NCI-H526 treated with DMSO at 0.1 percent for 48 hours (cell line): ENCODE results near the gene RGPD8.
"Not testable (repeated sequence)": the region's sequence is repeated elsewhere in the genome, so short reads cannot be mapped to it uniquely, and the experiment has no call there.

Experiments
- DNase-seq: peaks from one replicate; lab custom pipeline; 2025; lab: John Stamatoyannopoulos, UW

The RGPD8 gene

GRCh38 chr2:112435716-112436431, 2.4 kb upstream of the RGPD8 start:
- not testable (repeated sequence) for DNase-seq

DNA sequence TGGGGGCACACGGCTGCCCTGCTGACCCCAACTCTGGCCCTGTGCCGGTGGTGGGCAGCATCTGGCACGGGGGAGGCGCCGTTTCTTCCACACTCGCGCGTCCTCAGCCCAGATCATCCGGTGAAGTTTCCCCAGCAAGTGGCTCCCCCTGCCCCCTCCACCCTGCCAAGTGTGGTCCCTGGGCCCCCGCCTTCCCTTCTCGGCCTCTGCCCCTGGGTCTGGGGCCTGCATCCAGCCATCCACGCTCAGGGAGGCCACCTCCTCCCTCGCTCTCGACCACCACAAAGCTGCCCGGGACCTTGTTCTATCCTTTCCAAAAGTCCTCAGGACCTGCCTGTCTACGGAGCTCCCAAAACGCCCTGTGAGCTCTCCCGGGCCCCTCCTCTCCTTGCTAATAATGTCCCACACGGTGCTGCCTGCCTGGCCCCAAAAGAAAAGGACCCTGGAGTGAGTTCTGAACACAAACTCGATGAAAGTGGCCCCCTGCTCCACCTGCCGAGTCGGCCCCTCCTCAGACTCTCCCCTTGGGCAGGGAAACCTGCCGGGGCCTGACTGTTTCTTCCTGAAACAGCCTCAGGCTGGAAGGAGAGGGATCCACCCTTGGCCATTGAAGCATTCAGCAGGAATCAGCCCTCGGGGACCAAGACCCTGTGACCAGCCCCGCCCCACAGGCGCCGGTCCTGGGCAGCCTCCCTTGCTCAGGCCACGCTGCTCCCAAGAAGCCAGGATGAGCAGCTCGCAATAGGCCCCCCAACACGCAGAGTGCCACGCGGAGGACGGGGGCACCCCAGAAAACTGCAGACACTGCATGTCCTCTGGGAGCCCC, 1.7 kb upstream of the RGPD8 start:
- not testable (repeated sequence) for DNase-seq

GRCh38 chr2:112433932-112434730, 686 bp upstream of the RGPD8 start:
- no peak for DNase-seq

DNA sequence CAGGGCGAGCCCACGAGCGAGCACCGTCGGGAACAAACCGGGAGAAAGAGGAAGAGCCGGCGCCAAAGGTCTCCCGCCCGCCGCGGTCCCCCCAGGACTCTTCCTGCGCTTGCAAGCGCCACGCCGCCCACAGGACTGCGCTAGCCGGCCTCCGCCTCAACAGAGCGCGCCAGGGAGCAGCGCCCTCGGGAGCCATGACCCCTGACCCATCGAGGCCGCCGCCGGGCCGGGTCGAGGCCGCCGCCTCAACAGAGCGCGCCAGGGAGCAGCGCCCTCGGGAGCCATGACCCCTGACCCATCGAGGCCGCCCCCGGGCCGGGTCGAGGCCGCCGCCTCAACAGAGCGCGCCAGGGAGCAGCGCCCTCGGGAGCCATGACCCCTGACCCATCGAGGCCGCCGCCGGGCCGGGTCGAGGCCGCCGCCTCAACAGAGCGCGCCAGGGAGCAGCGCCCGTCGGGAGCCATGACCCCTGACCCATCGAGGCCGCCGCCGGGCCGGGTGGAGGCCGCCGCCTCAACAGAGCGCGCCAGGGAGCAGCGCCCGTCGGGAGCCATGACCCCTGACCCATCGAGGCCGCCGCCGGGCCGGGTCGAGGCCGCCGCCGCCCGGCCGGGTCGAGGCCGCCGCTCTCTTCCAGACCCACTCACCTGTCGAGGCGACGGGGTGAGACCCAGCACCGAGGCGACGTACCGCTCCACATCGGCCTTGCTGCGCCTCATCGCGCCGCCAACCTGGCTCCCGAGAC, 538 bp downstream of the RGPD8 start:
- DNase-seq = not testable (repeated sequence)

DNA sequence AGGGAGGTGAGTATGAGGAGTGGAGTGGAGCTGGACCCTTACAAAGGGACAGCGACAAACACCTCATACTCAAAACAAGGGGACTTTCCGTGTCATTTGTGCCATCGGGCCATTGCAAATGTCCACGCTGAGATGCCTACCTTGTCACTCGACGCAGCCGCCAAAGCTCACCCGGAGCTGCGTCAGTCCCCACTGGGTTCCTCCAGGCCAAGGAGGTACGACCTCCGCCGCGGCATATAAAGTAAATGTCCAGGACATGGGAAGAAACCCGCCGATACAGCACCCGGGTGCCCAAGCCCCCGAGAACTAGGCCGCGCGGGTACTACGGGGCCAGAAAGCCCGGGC, 1.1 kb downstream of the RGPD8 start:
- DNase-seq = not testable (repeated sequence)

DNA sequence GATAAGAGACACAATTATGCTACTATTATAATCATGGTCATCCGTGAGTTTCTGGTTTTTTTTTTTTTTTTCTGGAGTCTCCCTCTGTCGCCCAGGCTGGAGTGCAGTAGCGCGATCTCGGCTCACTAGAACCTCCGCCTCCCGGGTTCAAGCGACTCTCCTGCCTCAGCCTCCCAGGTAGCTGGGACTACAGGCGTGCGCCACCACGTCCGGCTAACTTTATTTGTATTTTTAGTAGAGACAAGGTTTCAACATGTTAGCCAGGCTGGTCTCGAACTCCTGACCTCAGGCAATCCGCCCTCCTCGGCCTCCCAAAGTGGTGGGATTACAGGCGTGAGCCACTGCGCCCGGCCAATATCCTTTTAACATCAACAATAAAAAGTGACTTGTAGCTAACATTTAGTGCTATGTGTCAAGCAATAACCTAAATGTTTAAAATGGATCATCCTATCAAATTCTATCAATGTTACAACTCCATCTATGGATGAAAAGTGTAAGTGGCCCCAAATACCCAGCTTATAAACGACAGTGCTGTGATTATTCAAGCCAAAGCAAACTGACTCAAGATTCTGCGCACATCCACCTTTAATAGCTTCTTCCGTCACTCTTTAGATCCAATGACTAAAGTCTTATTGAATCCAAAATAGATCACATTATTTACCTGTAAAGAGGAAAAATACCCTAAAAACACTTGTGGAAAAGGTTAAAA, 1.7 kb downstream of the RGPD8 start:
- not testable (repeated sequence) for DNase-seq

DNA sequence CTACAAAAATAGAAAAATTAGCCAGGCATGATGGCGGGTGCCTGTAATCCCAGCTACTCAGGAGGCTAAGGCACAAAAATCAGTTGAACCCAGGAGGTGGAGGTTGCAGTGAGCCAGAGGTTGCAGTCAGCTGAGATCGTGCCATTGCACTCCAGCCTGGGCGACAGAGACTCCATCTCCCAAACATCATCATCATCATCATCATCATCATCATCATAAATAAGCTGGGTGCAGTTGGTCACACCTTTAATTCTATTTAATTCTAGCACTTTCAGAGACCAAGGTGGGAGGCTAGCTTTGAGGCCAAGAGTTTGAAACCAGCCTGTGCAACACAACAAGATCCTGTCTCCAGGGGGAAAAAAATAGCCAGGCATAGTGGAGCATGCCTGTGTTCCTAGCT, 8.9 kb downstream of the RGPD8 start:
- not testable (repeated sequence) for DNase-seq

GRCh38 chr2:112416860-112417259, 16.6 kb downstream of the RGPD8 start:
- DNase-seq = not testable (repeated sequence)

- not testable (repeated sequence) for DNase-seq
These were observed 73.4 kb downstream of the RGPD8 start for GRCh38 chr2:112360055-112360454.

GRCh38 chr2:112354335-112354734, 79.1 kb downstream of the RGPD8 start:
- DNase-seq = not testable (repeated sequence)

DNA sequence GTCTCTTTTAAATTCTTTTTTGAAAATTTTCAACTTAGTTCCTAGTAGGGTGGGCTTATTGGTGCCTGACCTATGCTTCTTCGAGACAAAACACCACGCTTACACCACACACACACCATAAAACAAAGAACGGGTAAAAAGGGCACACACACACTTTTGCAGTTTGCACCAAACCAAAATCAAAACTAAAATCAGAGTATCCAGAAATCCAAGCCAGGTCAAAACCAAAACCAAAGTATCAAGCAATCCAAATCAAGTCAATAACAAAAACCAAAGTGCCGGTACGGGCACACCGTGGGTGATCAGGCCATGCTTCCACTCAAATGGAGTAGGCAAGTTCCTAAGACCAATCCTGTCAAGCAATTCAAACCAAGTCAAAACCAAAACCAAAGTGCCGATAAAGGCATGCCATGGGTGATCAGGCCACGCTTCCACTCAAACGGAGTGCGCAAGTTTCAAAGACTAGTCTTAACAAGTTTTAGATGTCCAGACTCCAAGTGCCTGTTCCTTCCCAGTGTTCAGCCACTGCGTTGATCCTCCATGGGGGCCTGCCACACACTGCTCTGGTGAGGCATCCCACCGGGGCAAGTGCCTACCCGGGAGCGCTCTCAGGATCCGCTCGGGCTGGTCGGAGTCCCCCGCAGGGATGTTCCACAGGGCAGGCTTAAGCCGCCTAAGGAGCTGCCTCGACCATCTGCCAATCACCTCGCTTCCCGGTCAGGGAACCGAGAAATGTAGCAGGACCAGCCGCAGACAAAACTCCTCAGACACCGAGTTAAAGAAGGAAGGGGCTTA, 80.4 kb downstream of the RGPD8 start:
- not testable (repeated sequence) for DNase-seq

DNA sequence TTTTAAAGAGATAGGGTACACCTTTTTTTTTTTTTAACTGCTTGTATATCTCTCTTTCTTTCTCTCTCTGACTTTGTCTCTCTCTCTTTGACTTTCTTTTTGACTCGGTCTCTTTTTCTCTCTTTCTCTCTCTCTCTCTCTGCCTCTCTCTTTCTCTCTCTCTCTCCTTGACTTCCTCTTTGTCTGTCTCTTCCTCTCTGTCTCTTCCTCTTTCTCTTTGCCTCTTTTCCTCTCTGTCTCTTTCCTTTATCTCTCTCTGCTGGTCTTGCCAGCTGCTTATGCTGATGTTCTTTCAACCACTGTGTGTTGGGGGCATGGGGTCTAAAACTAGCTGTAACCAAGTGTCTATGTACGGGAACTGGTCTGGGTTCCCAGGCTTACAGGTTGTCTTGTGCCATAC, 81.2 kb downstream of the RGPD8 start:
- DNase-seq = not testable (repeated sequence)

DNA sequence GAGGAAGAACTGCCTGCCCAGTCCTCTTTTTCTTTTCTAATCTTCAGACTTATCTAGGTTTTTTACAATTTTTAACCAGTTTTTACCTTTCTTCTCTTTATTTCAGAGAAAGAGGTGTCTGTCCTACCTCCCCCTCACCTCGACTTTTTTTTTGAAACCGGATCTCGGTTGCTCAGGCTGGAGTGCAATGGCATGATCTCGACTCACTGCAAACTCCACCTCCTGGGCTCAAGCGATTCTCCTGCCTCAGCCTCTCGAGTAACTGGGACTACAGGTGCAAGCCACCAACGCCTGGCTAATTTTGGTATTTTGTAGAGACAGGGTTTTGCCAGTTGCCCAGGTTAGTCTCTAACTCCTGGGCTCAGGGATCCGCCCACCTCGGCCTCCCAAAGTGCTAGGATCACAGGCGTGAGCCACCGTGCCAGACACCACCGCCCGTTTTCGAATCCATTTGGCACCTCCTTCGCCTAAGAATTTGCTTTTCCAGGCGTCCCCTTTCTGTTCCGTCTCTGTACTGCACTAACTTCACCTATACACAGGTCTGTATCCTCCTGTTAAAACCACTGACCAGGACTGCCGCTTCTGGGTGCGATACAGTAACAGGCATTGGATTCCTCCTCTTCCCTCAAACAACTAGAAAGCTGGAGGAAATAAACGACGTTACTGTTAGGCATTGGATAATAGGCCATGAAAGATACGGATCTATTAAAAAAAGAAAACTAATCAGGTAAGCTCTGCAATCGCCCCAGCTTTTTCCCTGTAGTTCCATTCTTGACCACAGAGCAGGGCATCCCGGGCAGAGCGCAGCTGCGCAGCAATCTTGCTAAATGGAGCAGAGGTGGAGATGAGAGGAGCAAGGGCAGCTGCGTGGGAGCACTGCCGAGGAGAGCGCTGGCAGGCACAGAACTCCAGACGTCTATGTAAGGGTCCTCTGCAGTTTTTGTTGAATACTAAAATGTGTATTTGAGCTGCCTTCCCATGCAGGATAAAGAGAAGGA, 88.1 kb downstream of the RGPD8 start:
- peak; percentile 47 for DNase-seq

GRCh38 chr2:112343827-112344585, 89.4 kb downstream of the RGPD8 start:
- DNase-seq = no peak

DNA sequence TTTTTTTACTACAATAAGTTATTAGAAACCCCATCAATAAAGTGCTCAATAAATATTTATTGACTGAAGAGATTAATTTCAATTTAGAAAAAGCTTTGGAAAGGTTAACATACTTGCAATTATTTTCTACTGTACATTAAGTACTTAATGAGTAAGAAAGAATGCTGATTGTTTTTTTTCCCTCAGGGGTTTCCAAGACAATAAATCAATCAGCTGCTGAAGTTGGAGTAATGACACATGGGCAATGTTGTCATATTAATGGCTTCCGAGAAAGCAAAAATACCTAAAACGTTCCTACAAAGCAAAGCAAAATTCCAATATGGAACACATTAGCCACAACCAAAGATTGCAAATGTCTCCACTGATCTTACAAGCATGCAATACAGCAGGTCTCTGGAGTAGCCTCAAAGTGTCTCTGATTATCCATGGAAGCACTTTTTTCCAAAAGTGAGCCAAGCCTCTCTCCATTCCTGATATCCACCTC, 91.3 kb downstream of the RGPD8 start:
- DNase-seq = no peak

- no peak for DNase-seq
These were observed 92.8 kb downstream of the RGPD8 start for GRCh38 chr2:112340475-112341267.

DNA sequence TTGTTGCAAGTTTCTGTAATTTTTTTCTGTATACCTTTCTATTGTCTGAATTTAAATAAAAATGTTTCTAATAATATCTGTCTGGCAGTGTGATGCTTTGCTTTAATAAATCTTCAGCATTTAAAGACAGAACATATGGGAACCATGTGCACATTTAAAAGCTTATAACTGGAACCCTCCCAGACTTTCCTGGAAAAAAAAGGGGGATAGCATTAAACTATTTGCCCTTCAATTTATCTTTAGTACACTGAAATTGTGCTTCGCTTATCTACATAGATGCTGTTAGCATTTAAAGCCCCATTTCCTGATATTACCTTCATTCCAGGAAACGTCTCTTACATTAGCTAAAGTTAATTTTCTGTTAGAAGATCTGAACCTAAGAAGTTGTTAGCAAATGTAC, 93.5 kb downstream of the RGPD8 start:
- no peak for DNase-seq
